ENCODE data around the gene TJP3.

DNA sequence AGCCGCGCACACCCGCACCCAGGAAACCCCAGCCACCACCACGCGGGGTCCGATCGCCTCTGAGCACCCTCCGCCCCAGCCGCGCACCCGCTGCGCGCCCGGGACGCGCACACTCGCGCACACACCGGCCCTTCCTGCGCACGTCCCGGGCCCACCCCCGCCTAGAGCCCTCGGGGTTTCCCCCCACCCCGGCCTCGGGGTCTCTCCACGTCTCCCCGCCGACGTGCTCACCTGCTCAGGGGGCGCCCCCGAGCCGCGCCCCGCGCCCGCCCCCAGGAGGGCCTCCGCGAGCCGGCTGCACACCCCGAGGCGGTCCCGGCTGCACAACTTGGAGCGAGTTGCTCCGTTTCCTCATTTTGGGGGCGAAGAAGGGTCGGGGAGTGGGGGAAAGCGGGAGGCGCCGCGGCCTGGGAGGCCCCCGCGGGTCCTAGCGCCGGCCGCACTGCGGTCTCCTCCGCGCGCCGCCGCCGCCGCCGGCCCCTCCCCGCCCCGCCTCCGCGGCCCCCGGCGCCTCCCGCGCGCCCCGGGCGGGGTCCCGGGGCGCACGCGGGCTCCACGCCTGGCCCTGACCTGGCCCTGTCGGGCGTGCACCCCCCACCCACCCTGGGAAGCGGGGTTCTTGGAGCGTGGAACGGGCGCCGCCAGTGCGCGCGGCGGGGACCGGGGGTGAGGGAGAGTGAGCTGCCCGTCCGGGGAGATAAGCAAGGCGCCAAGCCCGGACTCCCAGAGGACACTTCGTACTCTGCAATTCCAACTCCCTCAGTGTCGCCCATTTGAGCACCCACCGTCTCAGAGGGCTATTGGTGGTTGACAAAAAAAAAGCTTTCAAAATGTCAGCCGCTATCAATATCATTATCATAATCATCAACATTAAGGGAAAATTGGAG, 78.0 kb downstream of the TJP3 start, which contains the start of gene MATK:
- TF ChIP-seq, protein P1, sequence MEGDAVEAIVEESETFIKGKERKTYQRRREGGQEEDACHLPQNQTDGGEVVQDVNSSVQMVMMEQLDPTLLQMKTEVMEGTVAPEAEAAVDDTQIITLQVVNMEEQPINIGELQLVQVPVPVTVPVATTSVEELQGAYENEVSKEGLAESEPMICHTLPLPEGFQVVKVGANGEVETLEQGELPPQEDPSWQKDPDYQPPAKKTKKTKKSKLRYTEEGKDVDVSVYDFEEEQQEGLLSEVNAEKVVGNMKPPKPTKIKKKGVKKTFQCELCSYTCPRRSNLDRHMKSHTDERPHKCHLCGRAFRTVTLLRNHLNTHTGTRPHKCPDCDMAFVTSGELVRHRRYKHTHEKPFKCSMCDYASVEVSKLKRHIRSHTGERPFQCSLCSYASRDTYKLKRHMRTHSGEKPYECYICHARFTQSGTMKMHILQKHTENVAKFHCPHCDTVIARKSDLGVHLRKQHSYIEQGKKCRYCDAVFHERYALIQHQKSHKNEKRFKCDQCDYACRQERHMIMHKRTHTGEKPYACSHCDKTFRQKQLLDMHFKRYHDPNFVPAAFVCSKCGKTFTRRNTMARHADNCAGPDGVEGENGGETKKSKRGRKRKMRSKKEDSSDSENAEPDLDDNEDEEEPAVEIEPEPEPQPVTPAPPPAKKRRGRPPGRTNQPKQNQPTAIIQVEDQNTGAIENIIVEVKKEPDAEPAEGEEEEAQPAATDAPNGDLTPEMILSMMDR (IDR thresholded peaks at IDR 0.05): no peak
- TF ChIP-seq EZH2 (IDR thresholded peaks at IDR 0.05) (peak; percentile 72), EZH2phosphoT487 (IDR thresholded peaks at IDR 0.05) (peak; percentile 38)

All from neural progenitor cell (in vitro differentiated cells).